Ascending aorta (tissue), 2 donors: ENCODE data around the gene SPANXN2. TPM values are rescaled to one million over a fixed set of nuclear protein-coding genes. Genes with fewer than 3 reads are reported as not detected.

ENCODE experiments used
- DNase-seq, 2 donors: peaks; one replicate each; pipeline ENCODE4 v3.0.0-alpha.2; 2019; ENCODE audit warnings: low spot score in 2 of 2
- H3K27ac ChIP-seq, 2 donors: fragments of 200-600 bp; sonication (generic); one replicate each; pipeline ENCODE4 v1.5.1; 2016 to 2017; ENCODE audit warnings: mild to moderate bottlenecking in 1 of 2
- H3K27me3 ChIP-seq: fragments of 200-600 bp; sonication (generic); one replicate; pipeline ENCODE4 v1.5.1; 2017
- H3K36me3 ChIP-seq, 2 donors: fragments of 200-600 bp; sonication (generic); one replicate each; pipeline ENCODE4 v1.5.1; 2016
- H3K4me1 ChIP-seq, 2 donors: fragments of 200-600 bp; sonication (generic); one replicate each; pipeline ENCODE4 v1.5.1; 2016 to 2017; ENCODE audit warnings: mild to moderate bottlenecking in 1 of 2
- H3K4me3 ChIP-seq, 2 donors: fragments of 200-600 bp; sonication (generic); one replicate each; pipeline ENCODE4 v1.5.1; 2016 to 2017; ENCODE audit warnings: mild to moderate bottlenecking in 1 of 2
- H3K9me3 ChIP-seq, 2 donors: fragments of 200-600 bp; sonication (generic); one replicate each; pipeline ENCODE4 v1.5.1; 2016
- CTCF ChIP-seq, 3 experiments: fragments of 200-600 bp in 2 of 3; fragments of 450-650 bp in 1 of 3; sonication (generic) in 2 of 3; IDR thresholded peaks; one replicate each; pipeline ENCODE4 v1.5.1; 2016 to 2019; ENCODE audit warnings: antibody characterized with exemption in 3 of 3, mild to moderate bottlenecking in 1 of 3, moderate library complexity in 1 of 3
- intact Hi-C: fragments of 100-400 bp; cut with DNase I; formaldehyde crosslinking; loops from one replicate; pipeline ENCODE4 v1.15.1; 2023
- total RNA-seq: library from RNA; depleted of rRNA; stranded (reverse); fragments of >200 nt; gene quantifications from one replicate; pipeline ENCODE4 v1.1.0, GENCODE V29; 2016

The SPANXN2 gene
- total RNA-seq, 1 donor from 2014 or later = not detected

GRCh38 chrX:143726296-143726695 lies 5.7 kb upstream of the SPANXN2 start:
- TF ChIP-seq CTCF (IDR thresholded peaks at IDR 0.05) = no peak
- intact Hi-C loops = no loop called here
- Histone ChIP-seq H3K27ac (no peak overlapping the region), H3K4me3 (no peak overlapping the region), H3K36me3 (no peaks in the 10 kb centered on the region), H3K27me3 (no peaks in the 10 kb centered on the region), H3K4me1 (no peaks in the 10 kb centered on the region), H3K9me3 (peaks cover 0 to 4% of the 10 kb centered on the region in 2 donors)
- no peak for DNase-seq

- Histone ChIP-seq H3K27me3 (no peaks in the 10 kb centered on the region), H3K27ac (no peak overlapping the region), H3K4me3 (no peak overlapping the region), H3K4me1 (no peaks in the 10 kb centered on the region), H3K36me3 (no peaks in the 10 kb centered on the region), H3K9me3 (no peaks in the 10 kb centered on the region)
- TF ChIP-seq CTCF (IDR thresholded peaks at IDR 0.05) = no peak
- no peak for DNase-seq
- intact Hi-C loops = no loop called here
These were observed 19.1 kb downstream of the SPANXN2 start for GRCh38 chrX:143701460-143701859.

GRCh38 chrX:143694885-143695284 lies 25.7 kb downstream of the SPANXN2 start:
- Histone ChIP-seq H3K36me3 (no peaks in the 10 kb centered on the region), H3K4me1 (no peaks in the 10 kb centered on the region), H3K27me3 (no peaks in the 10 kb centered on the region), H3K4me3 (no peak overlapping the region), H3K9me3 (no peaks in the 10 kb centered on the region), H3K27ac (no peak overlapping the region)
- intact Hi-C loops = no loop called here
- TF ChIP-seq CTCF (IDR thresholded peaks at IDR 0.05) = no peak
- DNase-seq = no peak

GRCh38 chrX:143683486-143683885 lies 37.1 kb downstream of the SPANXN2 start:
- no peak overlapping the region for H3K27ac ChIP-seq
- intact Hi-C loops = no loop called here
- H3K27me3 ChIP-seq = no peaks in the 10 kb centered on the region
- H3K36me3 ChIP-seq = no peaks in the 10 kb centered on the region
- no peaks in the 10 kb centered on the region for H3K4me1 ChIP-seq
- TF ChIP-seq CTCF (IDR thresholded peaks at IDR 0.05) = no peak
- no peak overlapping the region for H3K4me3 ChIP-seq
- no peaks in the 10 kb centered on the region for H3K9me3 ChIP-seq
- no peak for DNase-seq

GRCh38 chrX:143674926-143675325 lies 45.6 kb downstream of the SPANXN2 start:
- H3K4me1 ChIP-seq = no peaks in the 10 kb centered on the region
- no peak for TF ChIP-seq CTCF (IDR thresholded peaks at IDR 0.05)
- H3K27ac ChIP-seq = no peak overlapping the region
- no peaks in the 10 kb centered on the region for H3K36me3 ChIP-seq
- intact Hi-C loops = no loop called here
- no peak overlapping the region for H3K4me3 ChIP-seq
- H3K9me3 ChIP-seq = no peaks in the 10 kb centered on the region
- no peaks in the 10 kb centered on the region for H3K27me3 ChIP-seq
- DNase-seq = no peak

- no peaks in the 10 kb centered on the region for H3K36me3 ChIP-seq
- DNase-seq = no peak
- H3K9me3 ChIP-seq = no peaks in the 10 kb centered on the region
- TF ChIP-seq CTCF (IDR thresholded peaks at IDR 0.05) = no peak
- intact Hi-C loops = no loop called here
- H3K27me3 ChIP-seq = no peaks in the 10 kb centered on the region
- H3K27ac ChIP-seq = no peak overlapping the region
- no peak overlapping the region for H3K4me3 ChIP-seq
- no peaks in the 10 kb centered on the region for H3K4me1 ChIP-seq
These were observed 51.2 kb downstream of the SPANXN2 start for GRCh38 chrX:143669395-143669794.
